H1 (cell line): ENCODE results near the gene OR10T2. TPM values are rescaled to one million over a fixed set of nuclear protein-coding genes. Genes with fewer than 3 reads are reported as not detected.
A peak's percentile ranks its signal among the peaks of the same experiment; 100 is the strongest.

Experiments
- CTCF ChIA-PET: fragments of 300-600 bp; sonication (Branson Sonifier 250); formaldehyde crosslinking; loops from one replicate; lab custom pipeline; 2021; ENCODE audit not compliant: partially characterized antibody; lab: Charles Lee
- POLR2A ChIA-PET: fragments of 300-600 bp; sonication (Branson Sonifier 250); formaldehyde crosslinking; loops from one replicate; lab custom pipeline; 2021; ENCODE audit warnings: inconsistent platforms; ENCODE audit not compliant: partially characterized antibody; lab: Charles Lee
- DNase-seq, 2 experiments: peaks; one replicate each; pipeline versions ENCODE4 v3.0.0 to v3.0.0-alpha.2; 2010 to 2022; ENCODE audit warnings: low spot score in 2 of 2, low read depth in 1 of 2, mixed read lengths in 1 of 2
- FAIRE-seq: peaks from 2 replicates; lab custom pipeline; 2011; peaks lifted over from hg19 to GRCh38; lab: Jason Lieb, UNC
- H2AFZ ChIP-seq: 2 replicates; pipeline ENCODE4 v1.8.1; 2012; ENCODE audit warnings: low read length, inconsistent platforms
- H2AK5ac ChIP-seq: 2 replicates; pipeline ENCODE4 v1.6.1; 2013; ENCODE audit warnings: low read depth, low read length
- H2BK120ac ChIP-seq: replicated peaks from 2 replicates; pipeline ENCODE3; 2013; ENCODE audit warnings: low read depth, low read length, inconsistent platforms
- H2BK12ac ChIP-seq: 2 replicates; pipeline ENCODE4 v1.6.1; 2013; ENCODE audit warnings: low read depth, low read length
- H2BK15ac ChIP-seq: 2 replicates; pipeline ENCODE4 v1.6.1; 2013; ENCODE audit warnings: low read length
- H2BK20ac ChIP-seq: 2 replicates; pipeline ENCODE4 v1.6.1; 2013; ENCODE audit warnings: low read length
- H2BK5ac ChIP-seq: 2 replicates; pipeline ENCODE4 v1.6.1; 2013; ENCODE audit warnings: low read depth, low read length
- H3K14ac ChIP-seq: 2 replicates; pipeline ENCODE4 v1.6.1; 2013; ENCODE audit warnings: inconsistent platforms; ENCODE audit not compliant: insufficient read length
- H3K18ac ChIP-seq: 2 replicates; pipeline ENCODE4 v1.6.1; 2013; ENCODE audit warnings: low read length; ENCODE audit errors: extremely low read depth
- H3K23ac ChIP-seq: 2 replicates; pipeline ENCODE4 v1.6.1; 2013; ENCODE audit warnings: inconsistent platforms; ENCODE audit not compliant: insufficient read length
- H3K23me2 ChIP-seq: 2 replicates; pipeline ENCODE4 v1.6.1; 2013; ENCODE audit warnings: low read depth, low read length
- H3K27ac ChIP-seq: 2 replicates; pipeline ENCODE4 v1.6.1; 2011; ENCODE audit warnings: low read depth, low read length, inconsistent platforms
- H3K27me3 ChIP-seq, 4 experiments: replicated peaks in 1 of 4; 1 replicate in 1 of 4; 2 replicates in 3 of 4; pipeline versions ENCODE4 v1.6.1 to v1.8.1; 2011 to 2013; ENCODE audit warnings: low read length in 3 of 4, mild to moderate bottlenecking in 3 of 4, inconsistent platforms in 2 of 4, mixed read lengths in 2 of 4, moderate library complexity in 1 of 4; ENCODE audit not compliant: control insufficient read depth in 3 of 4, insufficient read depth in 3 of 4; ENCODE audit errors: extremely low read depth in 1 of 4
- H3K36me3 ChIP-seq, 4 experiments: 2 replicates each; pipeline versions ENCODE4 v1.6.1 to v1.8.1; 2011 to 2013; ENCODE audit warnings: mild to moderate bottlenecking in 4 of 4, low read length in 3 of 4, moderate library complexity in 2 of 4, control low read depth in 1 of 4, inconsistent platforms in 1 of 4; ENCODE audit not compliant: insufficient read depth in 4 of 4, control insufficient read depth in 2 of 4
- H3K4ac ChIP-seq: replicated peaks from 2 replicates; pipeline ENCODE3; 2013; ENCODE audit warnings: low read length, low read depth, mixed read lengths, inconsistent platforms; ENCODE audit not compliant: insufficient read length
- H3K4me1 ChIP-seq, 4 experiments: replicated peaks in 1 of 4; 1 replicate in 1 of 4; 2 replicates in 3 of 4; pipeline versions ENCODE4 v1.6.1 to v1.8.1; 2011 to 2013; ENCODE audit warnings: low read length in 3 of 4, inconsistent platforms in 2 of 4, mixed read lengths in 1 of 4; ENCODE audit not compliant: insufficient read depth in 4 of 4, control insufficient read depth in 3 of 4
- H3K4me2 ChIP-seq, 2 experiments: 2 replicates each; pipeline versions ENCODE4 v1.6.1 to v1.8.1; 2011 to 2013; ENCODE audit warnings: low read depth in 2 of 2, low read length in 2 of 2, control low read depth in 1 of 2, inconsistent platforms in 1 of 2, mild to moderate bottlenecking in 1 of 2; ENCODE audit not compliant: insufficient read depth in 1 of 2
- H3K4me3 ChIP-seq, 4 experiments: fragments of 200-600, 300-600 bp in 1 of 4; sonication (generic), shearing (Covaris generic), sonication (Bioruptor Twin) in 1 of 4; 2 replicates each; pipeline versions ENCODE4 v1.5.1 to v1.8.1; 2011 to 2016; ENCODE audit warnings: low read length in 4 of 4, low read depth in 3 of 4, control low read depth in 2 of 4, inconsistent platforms in 2 of 4, mild to moderate bottlenecking in 2 of 4, mixed read lengths in 1 of 4, moderate library complexity in 1 of 4; ENCODE audit not compliant: insufficient read depth in 2 of 4; ENCODE audit errors: extremely low read depth in 1 of 4
- H3K56ac ChIP-seq: replicated peaks from 2 replicates; pipeline ENCODE3; 2013; ENCODE audit warnings: low read depth, mild to moderate bottlenecking, mixed read lengths, low read length, inconsistent platforms; ENCODE audit not compliant: insufficient read length
- H3K79me1 ChIP-seq: 2 replicates; pipeline ENCODE4 v1.6.1; 2013; ENCODE audit warnings: low read depth, low read length, control low read depth
- H3K79me2 ChIP-seq, 2 experiments: 2 replicates each; pipeline versions ENCODE4 v1.6.1 to v1.8.1; 2012 to 2013; ENCODE audit warnings: low read length in 2 of 2, mild to moderate bottlenecking in 2 of 2, inconsistent platforms in 1 of 2; ENCODE audit not compliant: insufficient read depth in 2 of 2, control insufficient read depth in 1 of 2
- H3K9ac ChIP-seq, 4 experiments: replicated peaks in 1 of 4; 1 replicate in 1 of 4; 2 replicates in 3 of 4; pipeline versions ENCODE4 v1.6.1 to v1.8.1; 2011 to 2013; ENCODE audit warnings: low read depth in 3 of 4, low read length in 3 of 4, control low read depth in 2 of 4, mild to moderate bottlenecking in 2 of 4, moderate library complexity in 2 of 4, inconsistent platforms in 1 of 4; ENCODE audit errors: extremely low read depth in 1 of 4
- H3K9me3 ChIP-seq, 2 experiments: 2 replicates each; pipeline versions ENCODE4 v1.6.1 to v1.8.1; 2012 to 2013; ENCODE audit warnings: mild to moderate bottlenecking in 2 of 2, moderate library complexity in 2 of 2, control low read depth in 1 of 2, inconsistent platforms in 1 of 2, low read depth in 1 of 2, low read length in 1 of 2, mixed read lengths in 1 of 2; ENCODE audit not compliant: insufficient read depth in 2 of 2
- H4K20me1 ChIP-seq, 2 experiments: replicated peaks in 1 of 2; 2 replicates each; pipeline versions ENCODE3 to v1.8.1; 2011 to 2013; ENCODE audit warnings: inconsistent platforms in 2 of 2, low read length in 2 of 2, mild to moderate bottlenecking in 1 of 2; ENCODE audit not compliant: insufficient read depth in 2 of 2, control insufficient read depth in 1 of 2
- H4K5ac ChIP-seq: 2 replicates; pipeline ENCODE4 v1.6.1; 2013; ENCODE audit warnings: low read length, low read depth, mixed read lengths, inconsistent platforms; ENCODE audit not compliant: insufficient read length
- H4K8ac ChIP-seq: 2 replicates; pipeline ENCODE4 v1.8.0; 2013; ENCODE audit warnings: mild to moderate bottlenecking, moderate library complexity, low read length, inconsistent platforms; ENCODE audit not compliant: insufficient read depth; ENCODE audit errors: extremely low read depth
- H4K91ac ChIP-seq: replicated peaks from 2 replicates; pipeline ENCODE3; 2013; ENCODE audit warnings: low read length, mixed read lengths, inconsistent platforms; ENCODE audit not compliant: insufficient read length
- GTF2F1 ChIP-seq: IDR thresholded peaks from 2 replicates; pipeline ENCODE4 v1.6.1; 2012; ENCODE audit warnings: low read depth, low read length, improper control_type of control experiment, borderline replicate concordance
- RXRA ChIP-seq: IDR thresholded peaks from 2 replicates; pipeline ENCODE4 v1.6.1; 2011; ENCODE audit warnings: low read depth, mild to moderate bottlenecking, low read length, moderate library complexity; ENCODE audit not compliant: insufficient read depth
- TEAD4 ChIP-seq: IDR thresholded peaks from 2 replicates; pipeline ENCODE4 v1.6.1; 2012; ENCODE audit warnings: low read depth, low read length, inconsistent platforms, mixed read lengths
- YY1 ChIP-seq: IDR thresholded peaks from 2 replicates; pipeline ENCODE4 v1.6.1; 2011; ENCODE audit warnings: low read depth, mild to moderate bottlenecking, low read length
- WGBS, 2 experiments: shearing (Covaris generic) in 1 of 2; methylation state at CpG; one replicate each; pipeline versions ENCODE4 v1.1.6 to v1.1.7; 2013 to 2015; ENCODE audit warnings: low lambda C conversion rate in 2 of 2, mixed read lengths in 2 of 2, inconsistent platforms in 1 of 2, low coverage in 1 of 2, missing lambda C conversion rate in 1 of 2; ENCODE audit not compliant: insufficient replicate concordance in 2 of 2, insufficient coverage in 1 of 2, insufficient read length in 1 of 2; ENCODE audit errors: extremely low coverage in 1 of 2, missing lambda C conversion rate in 1 of 2; 5-methylcytosine and 5-hydroxymethylcytosine counted together
- polyA plus RNA-seq, 7 experiments: library from polyadenylated mRNA; depleted of rRNA in 3 of 7; stranded (reverse) in 5 of 7; unstranded in 2 of 7; fragments of >200 nt in 5 of 7; fragments of 200-250 nt in 2 of 7; gene quantifications; 1 replicate in 5 of 7; 2 replicates in 1 of 7; 4 replicates in 1 of 7; pipeline versions ENCODE4 v1.2.1 to v1.2.3, GENCODE V29; 2011 to 2013; ENCODE audit warnings: missing spikeins in 2 of 7, mixed read lengths in 2 of 7
- total RNA-seq: library from RNA; stranded (reverse); fragmentation: NEBNext Ultra II Directional; extraction: Animal tissue kit (Norgen Biotek cat#: 25700); gene quantifications from 2 replicates; pipeline ENCODE4 v1.2.1, GENCODE V29; 2021

OR10T2 gene
- total and polyA plus RNA-seq, 2 of the 8 experiments (the other 6 are each of a cell fraction or from before 2014, with no cell fraction given), result not detected

GRCh38 chr1:158426137-158426536 lies 26.9 kb upstream of the OR10T2 start, which contains the start of gene OR10K2:
Gene OR10K2 (minus strand): TSS chr1:158426237. CDS start chr1:158420866, 5,371 bp downstream.
- Histone ChIP-seq H2BK5ac (no peak within 1 kb of the TSS), H3K27ac (no peak within 1 kb of the TSS), H4K91ac (no peak within 1 kb of the TSS), H3K4me2 (no peak within 1 kb of the TSS), H3K4me3 (no peak within 1 kb of the TSS), H3K23me2 (no peaks in the 10 kb centered on the region), H2AFZ (peak within 1 kb of the TSS; percentile 76; the same call in 1 of the 2 replicates), H3K9ac (no peak within 1 kb of the TSS), H2BK120ac (no peak within 1 kb of the TSS), H4K20me1 (no peaks in the 10 kb centered on the region), H3K14ac (no peak within 1 kb of the TSS), H3K23ac (no peak within 1 kb of the TSS), H2BK15ac (no peak within 1 kb of the TSS), H3K79me2 (no peaks in the 10 kb centered on the region), H3K4me1 (no peaks in the 10 kb centered on the region; a peak in 1 of 7 replicates), H3K79me1 (no peaks in the 10 kb centered on the region), H2BK12ac (no peak within 1 kb of the TSS), H4K8ac (no peak within 1 kb of the TSS), H3K9me3 (no peaks in the 10 kb centered on the region), H3K18ac (no peak within 1 kb of the TSS), H3K4ac (no peak within 1 kb of the TSS), H4K5ac (no peak within 1 kb of the TSS), H3K27me3 (no peaks in the 10 kb centered on the region), H2BK20ac (no peak within 1 kb of the TSS), H3K56ac (no peak within 1 kb of the TSS), H2AK5ac (no peak within 1 kb of the TSS), H3K36me3 (no peaks in the 10 kb centered on the region)
- DNase-seq (no peak), FAIRE-seq (no peak)
- 88% methylated on average over 1 of the region's 1 CpG; no CpG with 5 or more reads in 1 of the 2 experiments for WGBS, 2 experiments
- TF ChIP-seq RXRA (no peak), YY1 (no peak), TEAD4 (no peak), GTF2F1 (no peak)
- CTCF ChIA-PET, result no interaction called here
- POLR2A ChIA-PET, result no interaction called here
